Suprapubic skin (tissue), 4 donors: ENCODE measurements around the gene SCRN3. TPM values are rescaled to one million over a fixed set of nuclear protein-coding genes. Genes with fewer than 3 reads are reported as not detected.
"Not testable (repeated sequence)": the region's sequence is repeated elsewhere in the genome, so short reads cannot be mapped to it uniquely, and the experiment has no call there.

Experiments
- DNase-seq, 2 donors: peaks; one replicate each; pipeline ENCODE4 v3.0.0-alpha.2; 2019; ENCODE audit warnings: low spot score in 2 of 2
- H3K27ac ChIP-seq: fragments of 200-600 bp; sonication (generic); one replicate; pipeline ENCODE4 v1.5.1; 2019
- H3K27me3 ChIP-seq: fragments of 200-600 bp; sonication (generic); one replicate; pipeline ENCODE4 v1.5.1; 2019
- H3K36me3 ChIP-seq: fragments of 200-600 bp; sonication (generic); one replicate; pipeline ENCODE4 v1.5.1; 2019
- H3K4me1 ChIP-seq: fragments of 200-600 bp; sonication (generic); one replicate; pipeline ENCODE4 v1.5.1; 2019
- H3K4me3 ChIP-seq: fragments of 200-600 bp; sonication (generic); one replicate; pipeline ENCODE4 v1.5.1; 2019; ENCODE audit warnings: mild to moderate bottlenecking
- H3K9me3 ChIP-seq: fragments of 200-600 bp; sonication (generic); one replicate; pipeline ENCODE4 v1.5.1; 2019
- CTCF ChIP-seq, 2 donors: fragments of 200-600 bp in 1 of 2; fragments of 450-650 bp in 1 of 2; sonication (generic) in 1 of 2; IDR thresholded peaks; one replicate each; pipeline ENCODE4 v1.5.1; 2016 to 2019; ENCODE audit warnings: antibody characterized with exemption in 2 of 2, mild to moderate bottlenecking in 1 of 2, moderate library complexity in 1 of 2
- EP300 ChIP-seq: sonication (generic); formaldehyde crosslinking; IDR thresholded peaks from one replicate; pipeline ENCODE4 v1.6.1; 2017; ENCODE audit warnings: antibody characterized with exemption
- POLR2A ChIP-seq, 2 donors: fragments of 450-650 bp; IDR thresholded peaks; one replicate each; pipeline ENCODE4 v1.6.1; 2017; ENCODE audit warnings: antibody characterized with exemption in 2 of 2, mild to moderate bottlenecking in 2 of 2, moderate library complexity in 2 of 2
- POLR2AphosphoS5 ChIP-seq, 3 donors: sonication (generic); formaldehyde crosslinking; IDR thresholded peaks; one replicate each; pipeline ENCODE4 v1.6.1; 2017; ENCODE audit warnings: antibody characterized with exemption in 3 of 3
- WGBS: methylation state at CpG from one replicate; pipeline ENCODE4 v1.1.5; 2018; 5-methylcytosine and 5-hydroxymethylcytosine counted together
- total RNA-seq, 4 donors: library from RNA; depleted of rRNA; stranded (reverse); fragments of >200 nt; gene quantifications; one replicate each; pipeline ENCODE4 v1.1.0, GENCODE V29; 2016

SCRN3 gene
- total RNA-seq, 4 donors from 2014 or later, result 10.5 to 32.7 (median 23.5) TPM

- Histone ChIP-seq H3K27me3 (no peaks in the 10 kb centered on the region), H3K4me3 (no peak overlapping the region), H3K4me1 (no peaks in the 10 kb centered on the region), H3K9me3 (no peaks in the 10 kb centered on the region), H3K27ac (no peak overlapping the region), H3K36me3 (peaks cover 23% of the 10 kb centered on the region)
- DNase-seq, result no peak
- TF ChIP-seq CTCF (IDR thresholded peaks at IDR 0.05) (no peak), EP300 (no peak), POLR2A (IDR thresholded peaks at IDR 0.05) (no peak), POLR2AphosphoS5 (IDR thresholded peaks at IDR 0.05) (no peak)
Observed at GRCh38 chr2:174403628-174404027, 8.1 kb downstream of the SCRN3 start.

GRCh38 chr2:174410039-174410438, 14.5 kb downstream of the SCRN3 start:
- H3K27ac ChIP-seq, H3K4me3 ChIP-seq, H3K4me1 ChIP-seq, H3K9me3 ChIP-seq, H3K36me3 ChIP-seq, H3K27me3 ChIP-seq, DNase-seq: not testable (repeated sequence)
- 81% methylated on average over 11 of the region's 31 CpGs for WGBS

GRCh38 chr2:174412256-174412655, 16.7 kb downstream of the SCRN3 start:
- H3K36me3 ChIP-seq, result peaks cover 13% of the 10 kb centered on the region
- DNase-seq, result no peak
- H3K4me1 ChIP-seq, result no peaks in the 10 kb centered on the region
- TF ChIP-seq POLR2AphosphoS5 (IDR thresholded peaks at IDR 0.05) (no peak), CTCF (IDR thresholded peaks at IDR 0.05) (no peak), POLR2A (IDR thresholded peaks at IDR 0.05) (no peak), EP300 (no peak)
- no peak overlapping the region for H3K27ac ChIP-seq
- H3K4me3 ChIP-seq, result no peak overlapping the region
- H3K9me3 ChIP-seq, result no peaks in the 10 kb centered on the region
- H3K27me3 ChIP-seq, result no peaks in the 10 kb centered on the region

GRCh38 chr2:174428214-174428613, 32.7 kb downstream of the SCRN3 start:
- no peak overlapping the region for H3K4me3 ChIP-seq
- TF ChIP-seq CTCF (IDR thresholded peaks at IDR 0.05), result no peak
- no peak for TF ChIP-seq EP300
- no peak for TF ChIP-seq POLR2AphosphoS5 (IDR thresholded peaks at IDR 0.05)
- no peak for TF ChIP-seq POLR2A (IDR thresholded peaks at IDR 0.05)
- H3K9me3 ChIP-seq, result no peaks in the 10 kb centered on the region
- H3K27me3 ChIP-seq, result no peaks in the 10 kb centered on the region
- no peaks in the 10 kb centered on the region for H3K4me1 ChIP-seq
- peaks cover 44% of the 10 kb centered on the region for H3K36me3 ChIP-seq
- H3K27ac ChIP-seq, result no peak overlapping the region
- DNase-seq, result no peak
- 100% methylated on average over 1 of the region's 1 CpG for WGBS

- H3K27ac ChIP-seq, result no peak overlapping the region
- no peaks in the 10 kb centered on the region for H3K9me3 ChIP-seq
- no peak for TF ChIP-seq EP300
- no peak for TF ChIP-seq POLR2A (IDR thresholded peaks at IDR 0.05)
- TF ChIP-seq POLR2AphosphoS5 (IDR thresholded peaks at IDR 0.05), result no peak
- TF ChIP-seq CTCF (IDR thresholded peaks at IDR 0.05), result no peak
- no peak for DNase-seq
- H3K27me3 ChIP-seq, result no peaks in the 10 kb centered on the region
- H3K4me3 ChIP-seq, result no peak overlapping the region
- WGBS, result 98% methylated on average over 2 of the region's 2 CpGs
- no peaks in the 10 kb centered on the region for H3K4me1 ChIP-seq
- peaks cover 35% of the 10 kb centered on the region for H3K36me3 ChIP-seq
Observed at GRCh38 chr2:174430066-174430465, 34.5 kb downstream of the SCRN3 start.

- H3K9me3 ChIP-seq, result no peaks in the 10 kb centered on the region
- DNase-seq, result no peak
- no peaks in the 10 kb centered on the region for H3K4me1 ChIP-seq
- no peak overlapping the region for H3K27ac ChIP-seq
- TF ChIP-seq POLR2A (IDR thresholded peaks at IDR 0.05) (no peak), EP300 (no peak), CTCF (IDR thresholded peaks at IDR 0.05) (no peak), POLR2AphosphoS5 (IDR thresholded peaks at IDR 0.05) (no peak)
- WGBS, result 100% methylated on average over 1 of the region's 1 CpG
- no peaks in the 10 kb centered on the region for H3K27me3 ChIP-seq
- H3K4me3 ChIP-seq, result no peak overlapping the region
- peaks cover 31% of the 10 kb centered on the region for H3K36me3 ChIP-seq
Observed at GRCh38 chr2:174431902-174432301, 36.4 kb downstream of the SCRN3 start.
